ENCODE measurements around the gene RHCG.

The RHCG gene

GRCh38 chr15:89433686-89434085 is 62.7 kb downstream of the RHCG start:
- no peak overlapping the region for H3K4me3 ChIP-seq (ENCODE audit: low read depth, low read length)
- TF ChIP-seq, protein P1, sequence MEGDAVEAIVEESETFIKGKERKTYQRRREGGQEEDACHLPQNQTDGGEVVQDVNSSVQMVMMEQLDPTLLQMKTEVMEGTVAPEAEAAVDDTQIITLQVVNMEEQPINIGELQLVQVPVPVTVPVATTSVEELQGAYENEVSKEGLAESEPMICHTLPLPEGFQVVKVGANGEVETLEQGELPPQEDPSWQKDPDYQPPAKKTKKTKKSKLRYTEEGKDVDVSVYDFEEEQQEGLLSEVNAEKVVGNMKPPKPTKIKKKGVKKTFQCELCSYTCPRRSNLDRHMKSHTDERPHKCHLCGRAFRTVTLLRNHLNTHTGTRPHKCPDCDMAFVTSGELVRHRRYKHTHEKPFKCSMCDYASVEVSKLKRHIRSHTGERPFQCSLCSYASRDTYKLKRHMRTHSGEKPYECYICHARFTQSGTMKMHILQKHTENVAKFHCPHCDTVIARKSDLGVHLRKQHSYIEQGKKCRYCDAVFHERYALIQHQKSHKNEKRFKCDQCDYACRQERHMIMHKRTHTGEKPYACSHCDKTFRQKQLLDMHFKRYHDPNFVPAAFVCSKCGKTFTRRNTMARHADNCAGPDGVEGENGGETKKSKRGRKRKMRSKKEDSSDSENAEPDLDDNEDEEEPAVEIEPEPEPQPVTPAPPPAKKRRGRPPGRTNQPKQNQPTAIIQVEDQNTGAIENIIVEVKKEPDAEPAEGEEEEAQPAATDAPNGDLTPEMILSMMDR (IDR thresholded peaks at IDR 0.05; ENCODE audit: insufficient read depth, low read depth, low read length, missing control alignments): no peak
- DNase-seq (ENCODE audit: low read depth): no peak

GRCh38 chr15:89430530-89431341 is 65.6 kb downstream of the RHCG start:
- H3K4me3 ChIP-seq (ENCODE audit: low read depth, low read length): peak overlapping the region; percentile 44
- peak; percentile 83 for DNase-seq (ENCODE audit: low read depth)
- TF ChIP-seq, protein P1 (IDR thresholded peaks at IDR 0.05; ENCODE audit: insufficient read depth, low read depth, low read length, missing control alignments): peak; percentile 99

DNA sequence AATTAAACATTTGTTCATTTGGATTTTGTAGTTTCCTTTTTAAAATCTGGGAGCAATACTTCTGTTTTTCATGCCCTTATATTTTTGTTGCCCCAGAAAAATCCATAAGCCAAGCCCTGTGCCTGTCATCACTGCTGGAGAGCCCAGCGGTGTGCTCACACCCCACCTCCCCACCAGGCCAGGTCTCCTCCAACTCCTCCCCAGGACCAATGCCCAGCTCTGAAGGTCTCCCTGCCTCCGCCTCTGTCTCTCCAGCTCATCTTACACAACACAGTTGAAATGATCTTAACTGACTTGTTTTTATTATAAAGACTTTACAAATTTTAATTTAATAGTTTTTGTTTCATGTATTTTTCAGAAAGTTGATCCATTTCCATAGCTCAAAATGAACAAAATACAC is 66.4 kb downstream of the RHCG start:
- DNase-seq (ENCODE audit: low read depth): no peak
- TF ChIP-seq, protein P1 (IDR thresholded peaks at IDR 0.05; ENCODE audit: insufficient read depth, low read depth, low read length, missing control alignments): no peak
- no peak overlapping the region for H3K4me3 ChIP-seq (ENCODE audit: low read depth, low read length)

DNA sequence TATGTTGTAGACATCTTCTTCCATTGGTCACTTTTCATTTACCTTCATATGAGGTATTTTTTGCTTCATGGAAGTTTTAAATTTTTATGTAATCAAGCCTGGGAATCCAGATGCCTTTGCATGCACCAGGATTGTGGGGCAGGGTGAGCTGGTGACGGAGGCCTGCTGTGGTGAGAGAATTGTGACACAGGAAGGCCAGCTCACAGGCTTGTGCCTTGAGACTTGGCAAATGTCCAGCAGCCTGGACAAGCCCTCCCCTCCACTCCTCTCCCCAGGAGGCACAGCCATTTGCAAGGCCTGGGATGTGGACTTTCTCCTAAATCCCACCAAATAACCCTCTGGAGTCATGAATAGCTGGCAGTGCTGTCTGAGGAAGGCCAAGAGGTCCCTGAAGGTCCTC is 67.4 kb downstream of the RHCG start:
- TF ChIP-seq, protein P1 (IDR thresholded peaks at IDR 0.05; ENCODE audit: insufficient read depth, low read depth, low read length, missing control alignments): no peak
- no peak for DNase-seq (ENCODE audit: low read depth)
- H3K4me3 ChIP-seq (ENCODE audit: low read depth, low read length): no peak overlapping the region

DNA sequence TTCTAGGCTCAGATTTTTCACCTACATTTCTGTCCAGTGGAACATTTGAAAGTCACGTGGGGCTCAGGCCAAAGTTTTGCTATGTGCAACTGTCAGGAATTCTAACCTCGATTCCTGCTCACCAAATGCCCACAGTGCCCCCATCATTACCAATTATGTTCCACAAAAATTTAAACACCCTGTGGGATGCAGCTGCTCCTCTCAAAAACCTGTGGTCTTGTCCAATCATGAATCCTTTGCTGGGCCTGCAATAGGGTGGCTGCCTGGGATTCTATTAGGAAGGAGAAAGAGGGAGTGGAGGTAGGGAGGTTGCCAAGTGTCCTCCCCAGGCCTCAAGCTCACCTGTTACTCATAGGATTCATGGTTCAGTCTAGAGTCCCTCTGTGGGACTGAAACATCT is 68.1 kb downstream of the RHCG start:
- no peak overlapping the region for H3K4me3 ChIP-seq (ENCODE audit: low read depth, low read length)
- no peak for DNase-seq (ENCODE audit: low read depth)
- TF ChIP-seq, protein P1 (IDR thresholded peaks at IDR 0.05; ENCODE audit: insufficient read depth, low read depth, low read length, missing control alignments): no peak

DNA sequence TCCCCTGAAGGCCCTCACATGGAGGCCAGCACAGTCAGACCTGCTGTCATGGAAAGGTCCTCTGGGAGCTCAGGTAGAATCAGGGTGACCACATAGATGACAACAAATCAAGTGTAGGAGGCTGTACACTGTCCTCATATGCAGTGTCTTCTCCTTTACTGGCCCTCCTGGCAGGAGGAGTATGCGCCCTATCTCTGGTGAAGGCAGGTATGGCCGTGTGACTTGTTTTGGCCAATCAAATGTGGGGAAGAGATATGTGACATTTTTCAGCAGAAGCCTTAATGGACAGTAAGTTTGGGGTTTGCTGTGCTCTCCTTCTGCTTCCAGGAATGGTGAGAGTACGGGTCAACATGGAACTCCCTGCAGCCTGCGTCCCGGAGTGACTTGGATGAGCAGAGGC is 69.9 kb downstream of the RHCG start:
- H3K4me3 ChIP-seq (ENCODE audit: low read depth, low read length): no peak overlapping the region
- TF ChIP-seq, protein P1 (IDR thresholded peaks at IDR 0.05; ENCODE audit: insufficient read depth, low read depth, low read length, missing control alignments): no peak
- DNase-seq (ENCODE audit: low read depth): no peak

DNA sequence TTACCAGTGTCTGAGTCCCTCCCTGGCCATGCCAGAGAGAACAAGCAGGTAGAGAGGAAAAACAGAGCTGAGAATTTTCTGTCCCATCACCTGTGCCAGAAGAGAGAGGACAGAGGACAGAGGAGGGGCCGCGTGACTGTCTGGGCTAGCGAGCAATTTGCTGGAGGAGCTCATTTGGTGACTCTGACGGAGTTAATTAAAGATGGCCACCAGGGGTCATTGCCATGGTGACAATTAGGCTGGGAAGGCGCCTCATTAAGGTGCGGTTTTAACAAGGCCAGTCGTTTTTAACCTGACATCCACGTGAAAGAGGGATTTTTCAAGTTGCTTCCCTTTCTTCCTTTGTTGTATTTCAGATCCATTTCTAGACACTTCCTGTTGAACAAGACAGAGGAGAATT is 72.4 kb downstream of the RHCG start:
- TF ChIP-seq, protein P1 (IDR thresholded peaks at IDR 0.05; ENCODE audit: insufficient read depth, low read depth, low read length, missing control alignments): no peak
- H3K4me3 ChIP-seq (ENCODE audit: low read depth, low read length): no peak overlapping the region
- no peak for DNase-seq (ENCODE audit: low read depth)

Measured in GM12865 (cell line).